ENCODE measurements around the gene TSPAN18. TPM values are rescaled to one million over a fixed set of nuclear protein-coding genes. Genes with fewer than 3 reads are reported as not detected.

TSPAN18 gene
- total RNA-seq, 1 experiment from 2014 or later, result 18.3 TPM

GRCh38 chr11:44805596-44805995 is 78.8 kb downstream of the TSPAN18 start:
- no peak for TF ChIP-seq YY1 (IDR thresholded peaks at IDR 0.05; ENCODE audit: extremely low read depth, insufficient replicate concordance, low read depth, low read length)
- TF ChIP-seq SP1 (IDR thresholded peaks at IDR 0.05; ENCODE audit: low read depth), result no peak
- TF ChIP-seq ZBTB33 (IDR thresholded peaks at IDR 0.05; ENCODE audit: extremely low read depth, insufficient replicate concordance, low read length), result no peak
- TF ChIP-seq EGR1 (IDR thresholded peaks at IDR 0.05; ENCODE audit: low read depth), result no peak
- no peak for TF ChIP-seq MAX (IDR thresholded peaks at IDR 0.05)
- TF ChIP-seq ELF1 (IDR thresholded peaks at IDR 0.05; ENCODE audit: borderline replicate concordance, low read depth), result no peak
- TF ChIP-seq POLR2AphosphoS5 (IDR thresholded peaks at IDR 0.05; ENCODE audit: low read depth, low read length), result no peak
- no peak for TF ChIP-seq EZH2 (IDR thresholded peaks at IDR 0.05)
- TF ChIP-seq JUND (IDR thresholded peaks at IDR 0.05), result no peak
- no peak for TF ChIP-seq CTCF (IDR thresholded peaks at IDR 0.05 in 2 of 3, conservative IDR thresholded peaks at IDR 0.05 in 1 of 3; ENCODE audit: borderline replicate concordance in 1 of 3, insufficient read depth in 1 of 3, low read depth in 2 of 3, low read length in 2 of 3)
- no peak for TF ChIP-seq SRF (IDR thresholded peaks at IDR 0.05; ENCODE audit: low read depth)
- TF ChIP-seq TCF7L2 (IDR thresholded peaks at IDR 0.05; ENCODE audit: borderline replicate concordance, extremely low read depth, insufficient read depth, insufficient read length), result no peak
- TF ChIP-seq POLR2A (IDR thresholded peaks at IDR 0.05; ENCODE audit: borderline replicate concordance, extremely low read depth, insufficient read depth, insufficient read length), result no peak
- no peak for TF ChIP-seq EZH2phosphoT487 (IDR thresholded peaks at IDR 0.05; ENCODE audit: borderline replicate concordance)
- TF ChIP-seq RAD21 (IDR thresholded peaks at IDR 0.05; ENCODE audit: low read depth), result no peak
- no peak for TF ChIP-seq ATF3 (IDR thresholded peaks at IDR 0.05)
- TF ChIP-seq CBX3 (IDR thresholded peaks at IDR 0.05; ENCODE audit: low read depth), result no peak
- H3K9me3 ChIP-seq (ENCODE audit: control insufficient read depth in 1 of 2, insufficient read depth in 1 of 2, low read depth in 1 of 2, low read length in 2 of 2), result no peaks in the 10 kb centered on the region

More at GRCh38 chr11:44805596-44805995, 78.8 kb downstream of the TSPAN18 start:
- H3K9me2 ChIP-seq (ENCODE audit: insufficient read depth), result no peaks in the 10 kb centered on the region
- H3K27ac ChIP-seq (ENCODE audit: low read depth, low read length), result no peak overlapping the region
- no peaks in the 10 kb centered on the region for H3K27me3 ChIP-seq (ENCODE audit: insufficient read depth, low read length)
- ChIA-PET CTCF (no interaction called here), POLR2A (no interaction called here), RAD21 (ENCODE audit: low non-redundant PET in 1 of 2, low total read pairs in 2 of 2, uncharacterized antibody in 2 of 2, unreplicated experiment in 2 of 2) (no interaction called here)
- intact Hi-C loops (cut with micrococcal nuclease), result no loop called here
- no TSS peak for BruUV-seq (replicated peaks)
- no peak overlapping the region for H3K4me3 ChIP-seq (replicated peaks in 1 of 2; ENCODE audit: low read depth in 1 of 2, low read length in 2 of 2)
- DNase-seq (ENCODE audit: low read depth, low spot score), result no peak
- H3K4me2 ChIP-seq (ENCODE audit: low read length), result no peak overlapping the region
- H3K4me1 ChIP-seq (ENCODE audit: control insufficient read depth in 1 of 2, insufficient read depth in 2 of 2, low read length in 2 of 2), result peaks cover 0 to 3% of the 10 kb centered on the region in 2 experiments; a peak in 1 of 4 replicates
- no peak overlapping the region for H2AFZ ChIP-seq (ENCODE audit: low read depth, low read length, poor library complexity, severe bottlenecking)
- no peaks in the 10 kb centered on the region for H3K79me2 ChIP-seq (ENCODE audit: insufficient read depth, low read length)
- ATAC-seq, result no peak
- no peaks in the 10 kb centered on the region for H4K20me1 ChIP-seq (ENCODE audit: insufficient read depth)
- H3K36me3 ChIP-seq (ENCODE audit: control insufficient read depth in 1 of 2, insufficient read depth in 2 of 2, low read length in 2 of 2), result no peaks in the 10 kb centered on the region
- H3K9ac ChIP-seq (ENCODE audit: low read length), result no peak overlapping the region

Data from HCT116 (cell line).